ENCODE data around the gene SSH3.

DNA sequence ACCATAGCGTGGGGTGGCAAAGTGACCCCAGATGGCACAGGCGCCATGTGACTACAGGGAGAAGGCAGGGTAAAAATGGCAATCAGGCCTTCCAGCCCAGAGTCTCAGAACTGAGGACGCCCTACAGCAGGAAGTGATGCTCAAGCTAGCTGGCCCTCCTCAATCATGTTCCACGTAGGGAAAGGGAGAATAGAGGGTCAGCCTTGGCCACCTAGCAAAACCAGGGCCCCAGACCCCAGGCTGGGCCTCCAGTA, 15.2 kb upstream of the SSH3 start:
- TF ChIP-seq, protein P1, sequence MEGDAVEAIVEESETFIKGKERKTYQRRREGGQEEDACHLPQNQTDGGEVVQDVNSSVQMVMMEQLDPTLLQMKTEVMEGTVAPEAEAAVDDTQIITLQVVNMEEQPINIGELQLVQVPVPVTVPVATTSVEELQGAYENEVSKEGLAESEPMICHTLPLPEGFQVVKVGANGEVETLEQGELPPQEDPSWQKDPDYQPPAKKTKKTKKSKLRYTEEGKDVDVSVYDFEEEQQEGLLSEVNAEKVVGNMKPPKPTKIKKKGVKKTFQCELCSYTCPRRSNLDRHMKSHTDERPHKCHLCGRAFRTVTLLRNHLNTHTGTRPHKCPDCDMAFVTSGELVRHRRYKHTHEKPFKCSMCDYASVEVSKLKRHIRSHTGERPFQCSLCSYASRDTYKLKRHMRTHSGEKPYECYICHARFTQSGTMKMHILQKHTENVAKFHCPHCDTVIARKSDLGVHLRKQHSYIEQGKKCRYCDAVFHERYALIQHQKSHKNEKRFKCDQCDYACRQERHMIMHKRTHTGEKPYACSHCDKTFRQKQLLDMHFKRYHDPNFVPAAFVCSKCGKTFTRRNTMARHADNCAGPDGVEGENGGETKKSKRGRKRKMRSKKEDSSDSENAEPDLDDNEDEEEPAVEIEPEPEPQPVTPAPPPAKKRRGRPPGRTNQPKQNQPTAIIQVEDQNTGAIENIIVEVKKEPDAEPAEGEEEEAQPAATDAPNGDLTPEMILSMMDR (IDR thresholded peaks at IDR 0.05; ENCODE audit: insufficient read depth, low read length, poor library complexity, severe bottlenecking) = no peak
- no peak for TF ChIP-seq EZH2phosphoT487 (conservative IDR thresholded peaks at IDR 0.05; ENCODE audit: low read length)

Measured in SU-DHL-6 (cell line).